ENCODE data around the gene MAB21L4.
"Not testable (repeated sequence)": the region's sequence is repeated elsewhere in the genome, so short reads cannot be mapped to it uniquely, and the experiment has no call there.

The MAB21L4 gene

DNA sequence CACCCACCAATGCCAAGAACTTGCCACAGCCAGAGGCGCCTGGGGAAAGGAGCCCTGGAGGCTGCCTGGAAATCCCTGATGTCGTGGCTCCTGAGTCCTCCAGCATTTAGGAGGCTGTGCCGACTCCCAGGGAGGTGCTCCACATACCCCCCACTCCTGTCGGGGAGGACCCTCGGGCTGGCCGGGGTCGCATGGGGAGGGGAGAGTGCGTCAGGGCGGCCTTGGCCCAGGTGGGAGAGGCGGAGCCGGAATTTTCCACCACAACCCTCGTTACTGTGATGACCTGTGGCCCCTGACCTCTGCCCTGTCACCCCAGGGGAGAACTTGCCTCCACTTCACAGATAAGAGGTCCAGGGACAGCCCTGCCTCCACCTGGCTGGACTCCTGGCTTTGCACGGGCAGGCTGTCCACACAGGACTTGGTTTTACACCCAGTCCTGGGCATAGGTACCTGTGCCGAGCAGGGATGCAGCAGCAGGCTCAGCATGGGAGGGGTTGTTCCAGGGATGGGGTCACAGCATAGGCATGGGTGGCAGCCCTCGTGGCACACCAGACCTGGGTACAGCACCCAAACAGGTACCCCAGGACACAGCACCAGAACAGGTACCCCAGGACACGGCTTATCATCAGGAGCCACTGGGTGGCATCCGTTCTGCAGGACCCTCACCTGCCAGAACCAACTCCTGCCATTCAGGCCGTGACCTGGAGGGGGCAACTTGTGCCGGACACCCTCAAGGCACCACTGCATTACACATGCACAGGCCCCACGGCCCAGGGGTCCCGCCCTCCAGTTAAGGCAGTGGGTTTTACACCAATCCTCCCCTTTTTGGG lies 39.6 kb downstream of the MAB21L4 start:
- DNase-seq, result no peak

DNA sequence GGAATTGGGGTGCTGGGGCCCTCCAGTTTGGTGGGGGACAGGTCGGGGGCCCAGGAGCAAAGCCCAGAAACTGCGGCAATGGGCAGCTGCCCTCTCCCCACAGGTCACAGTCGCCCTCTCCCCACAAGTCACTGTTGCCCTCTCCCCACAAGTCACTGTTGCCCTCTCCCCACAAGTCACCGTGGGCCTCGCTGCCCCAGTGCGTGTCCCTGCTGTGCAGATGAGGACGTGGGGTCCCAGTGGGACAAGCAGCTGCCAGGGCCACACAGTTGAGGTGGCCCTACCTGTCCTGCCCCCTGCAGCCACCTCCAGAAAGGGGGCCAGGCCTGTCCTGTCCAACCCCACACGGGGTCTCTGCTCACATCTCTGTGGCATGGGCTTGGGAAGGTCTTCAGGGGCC lies 40.3 kb downstream of the MAB21L4 start:
- DNase-seq, result no peak

DNA sequence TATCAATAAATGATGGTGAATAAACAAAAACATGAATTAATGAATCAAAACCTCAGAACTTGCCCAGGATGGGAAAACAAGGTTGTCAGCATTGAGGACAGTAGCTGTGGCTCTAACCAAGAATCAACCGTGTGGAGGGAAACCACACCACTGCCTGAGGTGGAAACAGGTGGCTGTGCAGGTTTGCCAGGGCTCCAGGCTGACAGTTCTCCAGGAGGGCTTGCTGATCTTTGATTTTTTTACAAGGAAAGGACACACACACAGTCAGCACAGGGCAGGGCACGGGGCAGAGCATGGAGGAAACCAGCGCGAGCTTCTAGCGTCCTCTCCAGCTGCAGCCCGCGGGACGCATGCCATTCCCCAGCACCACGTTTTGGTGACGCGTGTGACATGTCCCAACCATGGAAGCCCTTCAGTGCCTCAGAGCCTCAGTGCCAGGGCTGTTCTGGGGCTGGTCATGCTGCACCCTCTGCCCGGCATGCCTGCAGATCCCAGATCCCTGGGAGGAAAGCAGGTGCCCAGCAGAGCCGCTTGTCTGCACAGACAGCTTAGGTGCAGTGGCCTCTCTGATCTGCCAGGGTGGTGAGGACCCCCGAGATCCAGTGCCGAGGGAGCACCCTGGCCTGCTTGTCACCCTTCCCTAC lies 43.2 kb downstream of the MAB21L4 start:
- no peak for DNase-seq

DNA sequence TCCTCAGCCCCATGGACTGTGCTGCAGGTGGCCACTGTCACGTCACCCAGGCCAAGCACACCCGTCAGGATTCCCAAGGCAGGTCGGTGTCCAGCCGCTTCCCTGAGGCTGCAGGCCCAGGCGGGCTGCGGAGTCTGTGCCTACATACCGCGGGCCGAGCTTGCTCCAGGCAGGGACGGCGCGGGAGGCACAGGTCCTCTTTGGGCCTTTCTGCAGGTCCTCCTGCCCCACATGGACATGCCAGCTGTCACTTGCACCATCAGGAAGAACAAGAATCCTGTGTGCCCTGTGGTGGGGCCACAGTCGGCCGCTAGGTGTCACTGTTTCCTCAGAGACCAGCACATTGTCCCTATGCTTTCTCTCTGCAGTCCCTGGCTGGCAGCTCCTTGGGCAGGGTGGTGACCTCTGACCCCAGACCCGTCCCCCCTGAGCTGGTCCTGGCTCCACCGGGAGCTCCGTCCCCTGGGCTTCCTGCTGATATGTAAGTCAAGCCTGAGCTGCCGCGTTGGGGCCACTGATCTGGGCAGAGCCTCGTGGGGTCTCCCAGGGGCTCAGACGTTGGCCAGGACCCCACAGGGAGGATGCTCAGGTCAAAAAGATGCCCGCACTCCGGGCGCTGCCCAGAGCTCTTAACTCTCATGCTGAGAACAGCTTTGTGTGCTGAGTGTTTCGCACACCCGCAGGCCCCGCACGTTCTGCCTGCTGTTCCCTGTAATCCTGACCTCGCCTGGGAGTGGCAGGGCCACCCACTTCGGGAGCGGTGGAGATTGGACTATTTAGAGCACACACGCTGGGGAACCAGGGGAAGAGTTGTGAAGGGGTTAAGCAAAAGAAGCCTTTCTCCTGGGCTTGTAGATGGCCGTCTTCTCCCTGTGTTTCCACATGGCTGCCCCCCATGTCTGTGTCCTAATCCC lies 44.6 kb downstream of the MAB21L4 start:
- peak; percentile 72 for DNase-seq

DNA sequence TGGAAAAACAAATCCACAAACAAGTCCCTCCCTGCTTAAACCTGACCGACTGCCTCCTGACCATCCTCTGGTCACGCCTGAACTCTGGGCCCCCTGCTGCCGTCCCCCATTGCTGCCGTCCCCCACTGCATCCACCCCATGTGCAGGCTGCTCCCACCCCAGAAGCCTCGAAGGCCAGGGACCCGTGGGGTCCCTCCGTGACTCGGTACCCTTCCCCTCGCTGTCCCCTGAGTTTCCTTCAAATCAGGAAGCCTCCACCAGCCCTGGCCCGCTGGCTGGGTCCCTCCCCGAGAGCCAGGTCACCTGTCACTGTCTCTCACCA lies 45.2 kb downstream of the MAB21L4 start:
- DNase-seq, result no peak

DNA sequence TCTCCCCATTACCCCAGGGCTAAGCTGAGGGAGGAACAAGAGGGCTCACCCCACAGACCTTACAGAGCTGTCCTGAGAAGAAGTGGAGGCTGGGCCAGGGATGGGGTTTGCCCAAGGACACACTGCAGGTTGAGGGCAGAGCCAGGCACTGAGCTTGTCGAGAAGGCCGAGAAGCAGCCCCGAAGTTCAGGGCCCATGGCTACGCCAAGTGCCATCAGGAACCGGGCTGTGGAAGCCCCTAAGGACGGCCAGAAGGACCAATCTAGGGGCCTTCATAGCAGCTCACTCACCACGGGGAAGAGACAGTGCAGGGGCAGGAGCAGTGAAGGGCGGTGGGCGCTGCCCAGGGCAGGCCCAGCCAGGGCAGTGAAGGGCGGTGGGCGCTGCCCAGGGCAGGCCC lies 45.9 kb downstream of the MAB21L4 start:
- DNase-seq, result no peak

DNA sequence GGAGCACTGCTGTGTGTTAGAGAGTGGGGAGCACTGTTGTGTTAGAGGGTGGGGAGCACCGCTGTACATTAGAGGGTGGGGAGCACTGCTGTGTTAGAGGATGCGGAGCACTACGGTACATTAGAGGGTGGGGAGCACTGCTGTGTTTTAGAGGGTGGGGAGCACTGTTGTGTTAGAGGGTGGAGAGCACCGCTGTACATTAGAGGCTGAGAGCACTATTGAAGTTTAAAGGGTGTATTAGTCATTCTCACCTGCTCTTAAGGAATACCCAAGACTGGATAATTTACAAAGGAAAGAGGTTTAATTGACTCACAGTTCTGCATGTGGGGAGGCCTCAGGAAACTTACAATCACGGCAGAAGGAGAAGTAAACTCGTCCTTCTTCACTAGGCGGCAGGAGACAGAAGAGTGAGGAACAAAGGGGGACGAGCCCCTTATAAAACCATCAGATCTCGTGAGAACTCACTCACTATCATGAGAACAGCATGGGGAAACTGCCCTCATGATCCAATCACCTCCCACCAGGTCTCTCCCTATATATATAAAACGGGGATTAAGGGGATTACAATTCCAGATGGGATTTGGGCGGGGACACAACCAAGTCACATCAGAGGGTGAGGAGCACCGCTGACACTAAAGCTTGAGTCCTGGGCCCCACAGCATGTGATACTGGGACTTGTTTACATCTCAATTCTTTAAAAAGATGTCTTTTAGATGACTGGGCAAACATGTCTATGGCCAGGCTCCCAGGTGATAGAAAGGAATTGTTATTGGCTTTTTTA lies 46.9 kb downstream of the MAB21L4 start:
- DNase-seq, result no peak

DNA sequence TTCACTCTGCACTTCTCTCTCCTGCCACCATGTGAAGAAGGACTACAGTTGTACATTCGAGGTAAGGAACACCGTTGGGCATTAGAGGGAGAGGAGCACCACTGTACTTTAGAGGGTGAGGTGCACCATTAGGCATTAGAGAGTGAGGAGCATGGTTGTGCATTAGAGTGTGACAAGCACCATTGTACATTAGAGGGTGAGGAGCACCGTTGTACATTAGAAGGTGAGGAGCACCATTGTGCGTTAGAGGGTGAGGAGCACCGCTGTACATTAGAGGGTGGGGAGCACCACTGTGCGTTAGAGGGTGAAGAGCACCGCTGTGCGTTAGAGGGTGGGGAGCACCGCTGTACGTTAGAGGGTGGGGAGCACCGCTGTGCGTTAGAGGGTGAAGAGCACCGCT lies 48.1 kb downstream of the MAB21L4 start:
- DNase-seq, result no peak

DNA sequence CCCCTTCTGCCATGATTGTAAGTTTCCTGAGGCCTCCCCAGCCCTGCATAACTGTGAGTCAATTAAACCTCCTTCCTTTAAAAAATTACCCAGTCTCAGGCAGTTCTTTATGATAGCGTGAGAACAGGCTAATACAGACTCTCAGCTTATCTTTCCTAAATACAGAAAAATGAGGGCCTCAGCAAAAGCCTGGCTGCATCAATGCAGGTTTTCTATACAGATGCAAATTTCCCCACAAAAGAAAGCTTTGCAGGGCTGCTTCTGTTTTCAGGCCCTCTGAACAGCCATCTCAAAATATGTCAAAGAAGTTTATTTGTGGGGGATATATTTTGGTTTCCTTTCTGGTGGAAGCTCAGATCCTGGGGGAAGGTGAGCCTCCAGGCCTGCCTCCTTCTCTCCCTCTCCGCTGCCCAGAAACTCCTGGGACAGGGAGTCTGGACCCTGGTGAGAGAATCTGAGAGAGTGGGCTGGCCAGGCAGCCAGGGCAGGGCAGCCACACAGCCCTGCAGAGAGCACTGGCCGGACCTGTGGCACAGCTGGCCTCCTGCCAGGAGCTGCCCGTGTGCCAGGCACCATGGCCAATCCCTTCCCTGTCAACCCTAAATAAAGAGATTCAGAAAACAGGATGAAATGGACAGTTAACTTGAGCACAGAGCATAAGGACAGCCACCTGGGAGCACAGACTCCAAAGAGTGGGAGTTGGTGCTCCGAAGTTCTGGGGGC lies 48.9 kb downstream of the MAB21L4 start:
- no peak for DNase-seq

DNA sequence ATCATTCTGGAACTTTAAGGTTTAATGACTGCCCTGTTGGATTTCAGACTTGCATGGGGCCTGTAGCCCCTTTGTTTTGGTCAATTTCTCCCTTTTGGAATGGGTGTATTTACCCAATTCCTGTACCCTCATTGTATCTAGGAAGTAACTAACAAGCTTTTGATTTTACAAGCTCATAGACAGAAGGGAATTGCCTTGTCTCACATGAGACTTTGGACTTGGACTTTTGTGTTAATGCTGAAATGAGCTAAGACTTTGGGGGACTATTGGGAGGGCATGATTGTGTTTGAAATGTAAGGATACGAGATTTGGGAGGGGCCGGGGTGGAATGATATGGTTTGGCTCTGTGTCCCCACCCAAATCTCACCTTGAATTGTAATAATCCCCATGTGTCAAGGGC lies 49.6 kb downstream of the MAB21L4 start:
- not testable (repeated sequence) for DNase-seq

DNA sequence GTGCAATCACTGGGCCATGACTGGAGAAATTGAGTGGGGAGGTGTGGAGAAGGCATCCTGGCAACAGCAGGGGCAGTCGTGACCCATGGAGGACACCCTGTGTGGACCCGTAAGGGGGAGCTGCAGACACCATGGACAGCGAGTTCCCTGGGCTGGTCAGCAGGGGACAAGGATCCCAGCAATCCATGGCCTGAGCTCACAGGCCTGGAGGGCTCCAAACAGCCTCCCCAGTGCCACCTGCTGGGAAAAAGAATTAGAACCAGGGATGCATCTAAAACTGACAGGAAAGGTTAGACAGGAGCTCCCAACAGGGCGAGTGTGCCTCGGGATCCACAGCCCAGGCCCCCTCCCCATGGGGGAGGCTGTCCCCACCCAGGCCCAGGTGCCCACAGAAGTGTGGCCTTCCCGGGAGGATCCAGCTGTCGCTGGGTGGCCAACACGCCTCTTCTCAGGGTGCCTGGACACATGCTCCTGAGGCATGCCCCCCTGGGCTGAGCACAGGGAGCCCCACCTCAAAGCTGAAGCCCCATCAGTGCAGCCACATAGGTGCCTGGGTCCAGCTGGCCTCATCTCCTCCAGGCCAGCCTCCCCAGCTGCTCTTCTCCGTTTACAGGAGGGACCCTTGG lies 55.4 kb downstream of the MAB21L4 start:
- DNase-seq, result peak; percentile 16

DNA sequence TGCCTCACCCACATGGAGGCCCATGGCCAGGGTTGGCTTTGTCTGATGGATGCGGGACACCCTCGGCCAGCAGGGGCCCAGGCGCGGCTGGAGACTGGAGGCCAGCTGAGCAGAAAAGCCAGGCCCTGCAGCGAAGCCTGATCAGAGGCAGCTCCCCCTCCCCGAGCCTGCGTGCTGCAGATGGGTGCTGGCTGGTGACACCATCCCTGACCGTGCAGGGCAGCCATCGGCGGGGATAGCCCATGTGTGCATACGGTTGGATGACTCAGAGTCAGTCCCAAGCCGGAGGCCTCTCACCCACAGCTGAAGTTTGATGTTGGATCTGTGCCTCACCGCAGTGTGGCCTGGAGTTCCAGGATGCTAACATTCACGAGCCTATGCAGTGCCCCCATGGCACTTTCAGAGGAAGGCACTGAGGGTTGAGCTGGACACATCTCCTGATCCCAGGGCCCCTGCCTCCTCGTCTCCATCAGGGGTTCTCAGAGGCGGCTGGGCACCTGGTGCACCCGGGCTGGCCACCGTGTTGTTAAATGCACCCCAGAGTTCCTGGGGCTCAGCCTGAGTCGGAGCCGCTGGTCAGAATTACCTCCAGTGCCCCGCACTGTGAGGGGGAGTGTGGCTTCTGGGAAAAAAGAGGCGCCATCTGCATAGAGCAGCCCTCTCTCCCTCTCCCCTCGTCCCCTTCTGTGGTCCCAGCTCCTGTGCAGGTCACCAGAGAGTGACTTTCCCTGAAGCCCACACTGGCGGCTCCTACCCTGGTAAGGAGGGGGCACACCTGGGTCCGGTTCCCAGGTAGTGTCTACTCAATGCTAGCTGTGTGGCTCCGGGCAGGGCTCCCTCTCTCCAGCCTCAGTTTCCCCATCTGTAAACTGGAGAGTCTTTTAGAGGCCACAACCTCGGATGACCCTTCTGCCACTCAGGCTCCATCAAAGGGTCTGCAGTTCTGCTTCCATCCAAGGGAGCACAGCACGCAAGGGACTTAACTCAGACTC lies 56.5 kb downstream of the MAB21L4 start:
- no peak for DNase-seq

DNA sequence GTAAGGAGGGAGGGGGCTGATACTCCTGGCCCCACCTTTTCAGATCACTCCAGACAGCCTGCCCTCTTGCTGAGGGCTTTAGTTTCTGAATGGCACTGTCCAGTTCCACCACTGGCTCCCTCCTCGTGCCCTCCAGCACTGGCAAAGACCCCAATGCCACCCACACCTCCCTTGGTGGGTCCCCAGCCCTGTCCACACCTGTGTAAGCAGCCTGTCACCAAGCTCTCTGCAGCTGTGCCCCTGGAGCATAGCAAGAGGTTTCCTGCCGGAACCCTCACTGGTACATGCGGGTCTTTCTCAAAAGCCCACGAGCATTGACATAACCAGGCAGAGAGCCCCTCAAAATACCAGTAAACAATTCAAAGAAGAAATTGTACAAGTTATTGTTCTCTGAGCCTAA lies 58.3 kb downstream of the MAB21L4 start:
- DNase-seq, result no peak

DNA sequence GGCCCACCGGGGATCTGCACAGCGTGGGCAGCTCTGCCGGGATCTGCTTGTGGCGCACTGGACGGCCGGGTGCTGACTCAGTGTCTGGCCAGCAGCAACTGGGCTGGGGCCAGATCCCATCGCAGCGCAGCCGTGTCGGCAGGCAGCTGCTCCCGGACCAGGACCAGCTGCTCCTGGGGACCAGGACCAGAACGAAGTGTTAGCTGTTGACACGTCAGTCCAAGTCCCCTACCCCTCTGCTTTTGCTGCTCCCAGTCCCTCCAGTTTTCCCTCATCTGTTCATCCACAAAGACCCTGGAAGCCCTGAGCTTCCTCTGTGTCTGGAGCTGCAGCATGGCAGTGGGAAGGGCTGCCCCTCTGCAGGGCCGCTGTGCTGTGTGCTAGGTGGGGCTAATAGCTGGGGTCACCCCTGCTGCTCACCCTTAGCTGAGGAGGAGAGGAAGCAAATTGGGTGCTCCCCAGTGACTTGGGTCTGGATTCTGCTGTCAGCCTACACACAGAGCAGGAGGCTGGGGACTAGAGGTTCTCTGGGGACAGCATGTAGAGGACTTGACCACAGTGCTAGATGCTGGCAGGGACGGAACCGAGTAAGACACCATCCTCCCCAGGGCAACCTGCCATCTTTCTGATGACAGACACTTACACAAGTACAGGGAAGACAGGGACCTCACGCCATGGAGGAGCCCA lies 59.0 kb downstream of the MAB21L4 start:
- no peak for DNase-seq
